DND-41 (cell line): Measurements from ENCODE around the gene CGB2.

ENCODE experiments used
- ATAC-seq: fragments of 200-7000 bp; cut with Tn5 transposase; 3 replicates; pipeline ENCODE4 v1.9.1; 2021; ENCODE audit warnings: low read depth; ENCODE audit not compliant: insufficient read depth
- DNase-seq: peaks from one replicate; pipeline ENCODE4 v3.0.0-alpha.2; 2020
- H2AFZ ChIP-seq: 2 replicates; pipeline ENCODE4 v1.6.0; 2012; ENCODE audit warnings: low read depth, low read length
- H3K27ac ChIP-seq: 2 replicates; pipeline ENCODE4 v1.5.1; 2012; ENCODE audit warnings: low read length, inconsistent platforms
- H3K27me3 ChIP-seq: fragments of 200-600 bp; sonication (generic); 2 replicates; pipeline ENCODE4 v1.6.0; 2012; ENCODE audit warnings: low read length, mild to moderate bottlenecking, inconsistent platforms; ENCODE audit not compliant: insufficient read depth, poor library complexity
- H3K36me3 ChIP-seq: 2 replicates; pipeline ENCODE4 v1.5.1; 2012; ENCODE audit warnings: low read length, inconsistent platforms; ENCODE audit not compliant: insufficient read depth
- H3K4me1 ChIP-seq: 2 replicates; pipeline ENCODE4 v1.5.1; 2012; ENCODE audit warnings: mild to moderate bottlenecking, low read length; ENCODE audit not compliant: insufficient read depth
- H3K4me2 ChIP-seq: 2 replicates; pipeline ENCODE4 v1.6.0; 2012; ENCODE audit warnings: mild to moderate bottlenecking, moderate library complexity, low read length, inconsistent platforms; ENCODE audit not compliant: insufficient read depth
- H3K4me3 ChIP-seq, 2 experiments: fragments of 200-600 bp in 1 of 2; shearing (Covaris generic) in 1 of 2; 2 replicates each; pipeline ENCODE4 v1.5.1; 2012 to 2016; ENCODE audit warnings: inconsistent platforms in 2 of 2, low read length in 2 of 2, mild to moderate bottlenecking in 2 of 2, low read depth in 1 of 2, moderate library complexity in 1 of 2
- H3K79me2 ChIP-seq: 2 replicates; pipeline ENCODE4 v1.6.0; 2012; ENCODE audit warnings: low read length, inconsistent platforms; ENCODE audit not compliant: insufficient read depth
- H3K9ac ChIP-seq: 2 replicates; pipeline ENCODE4 v1.6.0; 2012; ENCODE audit warnings: low read depth, mild to moderate bottlenecking, inconsistent platforms, low read length, moderate library complexity
- H3K9me3 ChIP-seq: 2 replicates; pipeline ENCODE4 v1.5.1; 2012; ENCODE audit warnings: low read length, moderate library complexity, mild to moderate bottlenecking, inconsistent platforms; ENCODE audit not compliant: insufficient read depth, severe bottlenecking
- H4K20me1 ChIP-seq: 2 replicates; pipeline ENCODE4 v1.6.0; 2012; ENCODE audit warnings: low read length; ENCODE audit not compliant: insufficient read depth
- EZH2 ChIP-seq: IDR thresholded peaks from 3 replicates; pipeline ENCODE4 v1.6.1; 2012; ENCODE audit warnings: borderline replicate concordance, low read depth, mild to moderate bottlenecking, moderate library complexity, low read length, inconsistent platforms; ENCODE audit not compliant: severe bottlenecking
- TF ChIP-seq, protein P1 (sequence below): IDR thresholded peaks from 2 replicates; pipeline ENCODE4 v1.5.1; 2012; ENCODE audit warnings: borderline replicate concordance, low read length, moderate library complexity, mild to moderate bottlenecking; ENCODE audit not compliant: poor library complexity, severe bottlenecking; ENCODE audit errors: extremely low read depth

The CGB2 gene

DNA sequence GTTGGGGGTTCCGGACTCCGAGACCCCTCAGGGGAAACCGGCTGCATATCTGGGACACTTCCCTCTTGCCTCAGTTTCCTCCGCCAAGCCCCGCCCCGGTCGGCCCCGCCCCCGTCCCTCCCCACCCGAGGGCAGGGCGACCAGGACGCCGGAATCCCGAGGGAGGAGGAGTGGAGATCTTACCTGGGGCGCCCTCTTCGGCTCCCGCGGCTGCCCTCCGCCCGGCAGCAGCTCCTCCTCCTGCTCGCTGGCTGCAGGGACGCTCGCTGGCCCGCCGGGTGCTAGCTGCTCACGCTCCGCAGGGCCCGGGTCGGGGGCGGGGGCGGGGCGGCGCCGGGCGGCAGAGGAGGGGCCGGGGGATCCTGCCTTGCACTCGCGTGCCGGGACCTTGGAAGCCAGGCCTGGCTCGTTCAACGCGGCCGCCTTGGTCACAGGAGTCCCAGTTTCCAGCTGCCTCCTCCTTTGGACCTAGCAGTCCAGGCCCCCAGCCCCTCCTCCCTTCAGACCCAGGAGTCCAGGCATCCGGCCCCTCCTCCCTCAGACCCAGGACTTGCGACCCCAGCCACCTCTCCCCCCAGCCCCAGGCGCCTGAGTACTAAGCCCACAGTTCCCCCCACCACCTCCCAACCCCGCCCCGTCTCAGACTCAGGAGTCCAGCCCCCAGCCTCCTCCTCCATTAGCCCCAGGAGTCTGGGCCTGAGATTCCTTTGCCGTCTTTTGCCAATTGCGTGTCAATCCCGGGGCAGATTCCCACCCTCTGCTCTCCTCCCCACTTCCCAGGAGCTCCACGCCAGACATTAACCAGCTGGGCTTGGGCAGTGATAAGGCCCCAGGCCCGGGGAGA, 33.3 kb downstream of the CGB2 start, which contains the start of gene NTF4:
Gene NTF4, minus strand, starts transcription at position 51 of the 844 bp plus-strand sequence. CDS start 2,821 bp downstream, outside the sequence.
- no peaks in the 10 kb centered on the region for H3K79me2 ChIP-seq
- H3K4me2 ChIP-seq, result no peak within 1 kb of the TSS
- no peaks in the 10 kb centered on the region for H4K20me1 ChIP-seq
- H3K27ac ChIP-seq, result no peak within 1 kb of the TSS
- no peaks in the 10 kb centered on the region for H3K9me3 ChIP-seq
- H3K4me3 ChIP-seq, result no peak within 1 kb of the TSS
- H3K36me3 ChIP-seq, result no peaks in the 10 kb centered on the region
- H3K4me1 ChIP-seq, result no peaks in the 10 kb centered on the region
- DNase-seq, result no peak
- H3K27me3 ChIP-seq, result peaks cover 10% of the 10 kb centered on the region
- no peak within 1 kb of the TSS for H2AFZ ChIP-seq
- no peak within 1 kb of the TSS for H3K9ac ChIP-seq
- no peak for ATAC-seq
- TF ChIP-seq, protein P1, sequence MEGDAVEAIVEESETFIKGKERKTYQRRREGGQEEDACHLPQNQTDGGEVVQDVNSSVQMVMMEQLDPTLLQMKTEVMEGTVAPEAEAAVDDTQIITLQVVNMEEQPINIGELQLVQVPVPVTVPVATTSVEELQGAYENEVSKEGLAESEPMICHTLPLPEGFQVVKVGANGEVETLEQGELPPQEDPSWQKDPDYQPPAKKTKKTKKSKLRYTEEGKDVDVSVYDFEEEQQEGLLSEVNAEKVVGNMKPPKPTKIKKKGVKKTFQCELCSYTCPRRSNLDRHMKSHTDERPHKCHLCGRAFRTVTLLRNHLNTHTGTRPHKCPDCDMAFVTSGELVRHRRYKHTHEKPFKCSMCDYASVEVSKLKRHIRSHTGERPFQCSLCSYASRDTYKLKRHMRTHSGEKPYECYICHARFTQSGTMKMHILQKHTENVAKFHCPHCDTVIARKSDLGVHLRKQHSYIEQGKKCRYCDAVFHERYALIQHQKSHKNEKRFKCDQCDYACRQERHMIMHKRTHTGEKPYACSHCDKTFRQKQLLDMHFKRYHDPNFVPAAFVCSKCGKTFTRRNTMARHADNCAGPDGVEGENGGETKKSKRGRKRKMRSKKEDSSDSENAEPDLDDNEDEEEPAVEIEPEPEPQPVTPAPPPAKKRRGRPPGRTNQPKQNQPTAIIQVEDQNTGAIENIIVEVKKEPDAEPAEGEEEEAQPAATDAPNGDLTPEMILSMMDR, result no peak
- TF ChIP-seq EZH2, result no peak

GRCh38 chr19:49065905-49066512, 34.3 kb downstream of the CGB2 start:
- Histone ChIP-seq H3K9ac (no peak overlapping the region), H4K20me1 (no peaks in the 10 kb centered on the region), H3K9me3 (no peaks in the 10 kb centered on the region), H3K4me2 (no peak overlapping the region), H3K79me2 (no peaks in the 10 kb centered on the region), H3K27me3 (peaks cover 10% of the 10 kb centered on the region), H2AFZ (no peak overlapping the region), H3K4me1 (no peaks in the 10 kb centered on the region), H3K27ac (no peak overlapping the region), H3K4me3 (no peak overlapping the region), H3K36me3 (no peaks in the 10 kb centered on the region)
- DNase-seq, result no peak
- TF ChIP-seq, protein P1, result no peak
- no peak for TF ChIP-seq EZH2
- no peak for ATAC-seq

GRCh38 chr19:49067554-49067953, 35.9 kb downstream of the CGB2 start:
- Histone ChIP-seq H3K36me3 (no peaks in the 10 kb centered on the region), H4K20me1 (no peaks in the 10 kb centered on the region), H3K9me3 (no peaks in the 10 kb centered on the region), H3K9ac (no peak overlapping the region), H2AFZ (no peak overlapping the region), H3K4me2 (no peak overlapping the region), H3K79me2 (no peaks in the 10 kb centered on the region), H3K27ac (no peak overlapping the region), H3K4me1 (no peaks in the 10 kb centered on the region), H3K4me3 (no peak overlapping the region), H3K27me3 (peaks cover 10% of the 10 kb centered on the region)
- DNase-seq, result no peak
- TF ChIP-seq EZH2, result no peak
- TF ChIP-seq, protein P1, result no peak
- no peak for ATAC-seq
